GM10248 (cell line): ENCODE measurements around the gene DENND1C.

ENCODE experiments used
- CTCF ChIA-PET: fragments of 300-600 bp; sonication (Branson Sonifier 250); formaldehyde crosslinking; extraction: SDS; loops from one replicate; lab custom pipeline; 2021; ENCODE audit warnings: antibody characterized with exemption; lab: Yijun Ruan, JAX
- POLR2A ChIA-PET: fragments of 350-650 bp; sonication (Branson Sonifier 250); formaldehyde crosslinking; extraction: SDS; loops from one replicate; lab custom pipeline; 2020; ENCODE audit warnings: antibody characterized with exemption; lab: Yijun Ruan, JAX
- DNase-seq: peaks from one replicate; pipeline ENCODE4 v3.0.0; 2012; ENCODE audit errors: extremely low spot score
- TF ChIP-seq, protein P1 (sequence below): IDR thresholded peaks from 2 replicates; pipeline ENCODE4 v1.5.1; 2012; ENCODE audit warnings: mild to moderate bottlenecking, low read depth; ENCODE audit errors: extremely low read depth, missing control alignments, control extremely low read depth

The DENND1C gene

GRCh38 chr19:6500837-6501739 is 19.5 kb upstream of the DENND1C start:
- TF ChIP-seq, protein P1, sequence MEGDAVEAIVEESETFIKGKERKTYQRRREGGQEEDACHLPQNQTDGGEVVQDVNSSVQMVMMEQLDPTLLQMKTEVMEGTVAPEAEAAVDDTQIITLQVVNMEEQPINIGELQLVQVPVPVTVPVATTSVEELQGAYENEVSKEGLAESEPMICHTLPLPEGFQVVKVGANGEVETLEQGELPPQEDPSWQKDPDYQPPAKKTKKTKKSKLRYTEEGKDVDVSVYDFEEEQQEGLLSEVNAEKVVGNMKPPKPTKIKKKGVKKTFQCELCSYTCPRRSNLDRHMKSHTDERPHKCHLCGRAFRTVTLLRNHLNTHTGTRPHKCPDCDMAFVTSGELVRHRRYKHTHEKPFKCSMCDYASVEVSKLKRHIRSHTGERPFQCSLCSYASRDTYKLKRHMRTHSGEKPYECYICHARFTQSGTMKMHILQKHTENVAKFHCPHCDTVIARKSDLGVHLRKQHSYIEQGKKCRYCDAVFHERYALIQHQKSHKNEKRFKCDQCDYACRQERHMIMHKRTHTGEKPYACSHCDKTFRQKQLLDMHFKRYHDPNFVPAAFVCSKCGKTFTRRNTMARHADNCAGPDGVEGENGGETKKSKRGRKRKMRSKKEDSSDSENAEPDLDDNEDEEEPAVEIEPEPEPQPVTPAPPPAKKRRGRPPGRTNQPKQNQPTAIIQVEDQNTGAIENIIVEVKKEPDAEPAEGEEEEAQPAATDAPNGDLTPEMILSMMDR = no peak
- no peak for DNase-seq
- CTCF ChIA-PET = interaction anchor here (1.0 to 4.6 kb wide), 6 partner anchors 13 to 375 kb away, joined by 3 to 33 read pairs (median 4); partner anchors contain the start of gene DENND1C
- POLR2A ChIA-PET = interaction anchor here (0.7 kb wide), 1 partner anchor 30 kb away, joined by 4 read pairs; the partner anchor contains the start of gene TNFSF9

DNA sequence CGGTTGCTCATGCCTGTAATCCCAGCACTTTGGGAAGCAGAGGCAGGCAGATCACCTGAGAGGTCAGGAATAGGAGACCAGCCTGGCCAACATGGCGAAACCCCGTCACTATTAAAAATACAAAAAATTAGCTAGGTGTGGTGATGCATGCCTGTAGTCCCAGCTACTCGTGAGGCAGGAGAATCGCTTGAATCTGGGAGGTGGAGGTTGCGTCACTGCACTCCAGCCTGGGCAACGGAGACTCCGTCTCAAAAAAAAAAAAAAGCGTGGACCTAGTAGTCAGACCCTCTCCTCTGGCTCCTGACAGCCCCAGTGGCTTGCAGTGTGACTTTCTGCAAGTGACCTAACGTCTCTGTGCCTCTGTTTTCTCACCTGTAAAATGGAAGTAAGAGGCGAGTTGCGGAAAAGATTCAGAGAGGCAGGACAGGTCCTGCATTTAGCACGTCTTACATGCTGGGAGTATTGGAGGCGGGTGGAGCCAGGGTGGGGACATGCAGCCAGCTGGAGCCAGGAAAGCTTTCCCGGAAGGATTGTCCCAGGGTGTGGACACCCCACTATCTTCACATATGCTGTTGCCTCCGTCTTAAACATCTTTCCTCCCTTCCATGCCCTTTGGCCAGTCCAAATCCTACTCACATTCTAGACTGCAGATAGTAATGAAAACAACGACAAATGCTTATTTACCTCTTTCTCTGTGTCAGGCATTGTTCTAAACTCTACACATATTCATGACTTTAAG is 17.6 kb upstream of the DENND1C start:
- CTCF ChIA-PET = interaction anchor here (1.2 to 4.6 kb wide), 6 partner anchors 9 to 365 kb away, joined by 3 to 33 read pairs (median 6); partner anchors contain the start of gene DENND1C
- DNase-seq = no peak
- TF ChIP-seq, protein P1 = no peak
- POLR2A ChIA-PET = interaction anchor here (0.9 kb wide), 1 partner anchor 31 kb away, joined by 6 read pairs; the partner anchor contains the start of gene TNFSF9

- CTCF ChIA-PET = interaction anchor here (1.4 to 4.6 kb wide), 4 partner anchors 9 to 18 kb away, joined by 4 to 33 read pairs (median 6); partner anchors contain the start of gene DENND1C
- POLR2A ChIA-PET = interaction anchor here (0.9 kb wide), 1 partner anchor 32 kb away, joined by 6 read pairs; the partner anchor contains the start of gene TNFSF9
- DNase-seq = no peak
- TF ChIP-seq, protein P1 = no peak
Measured at GRCh38 chr19:6498294-6499036, 16.9 kb upstream of the DENND1C start.

DNA sequence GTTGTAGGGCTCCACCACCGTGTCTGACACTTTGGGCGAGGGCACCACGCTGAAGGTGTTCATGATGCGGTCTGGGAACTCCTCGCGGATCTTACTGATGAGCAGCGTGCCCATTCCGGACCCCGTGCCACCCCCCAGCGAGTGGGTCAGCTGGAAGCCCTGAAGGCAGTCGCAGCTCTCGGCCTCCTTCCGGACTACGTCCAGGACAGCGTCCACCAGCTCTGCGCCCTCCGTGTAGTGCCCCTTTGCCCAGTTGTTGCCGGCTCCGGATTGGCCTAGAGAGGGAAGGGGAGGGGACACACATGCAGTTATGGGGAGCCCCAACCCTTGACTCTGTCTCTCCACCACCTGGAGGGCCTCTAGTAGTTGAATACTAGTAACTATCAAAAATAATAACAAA is 14.4 kb upstream of the DENND1C start:
- no peak for DNase-seq
- CTCF ChIA-PET = no interaction called here
- POLR2A ChIA-PET = no interaction called here
- TF ChIP-seq, protein P1 = no peak

DNA sequence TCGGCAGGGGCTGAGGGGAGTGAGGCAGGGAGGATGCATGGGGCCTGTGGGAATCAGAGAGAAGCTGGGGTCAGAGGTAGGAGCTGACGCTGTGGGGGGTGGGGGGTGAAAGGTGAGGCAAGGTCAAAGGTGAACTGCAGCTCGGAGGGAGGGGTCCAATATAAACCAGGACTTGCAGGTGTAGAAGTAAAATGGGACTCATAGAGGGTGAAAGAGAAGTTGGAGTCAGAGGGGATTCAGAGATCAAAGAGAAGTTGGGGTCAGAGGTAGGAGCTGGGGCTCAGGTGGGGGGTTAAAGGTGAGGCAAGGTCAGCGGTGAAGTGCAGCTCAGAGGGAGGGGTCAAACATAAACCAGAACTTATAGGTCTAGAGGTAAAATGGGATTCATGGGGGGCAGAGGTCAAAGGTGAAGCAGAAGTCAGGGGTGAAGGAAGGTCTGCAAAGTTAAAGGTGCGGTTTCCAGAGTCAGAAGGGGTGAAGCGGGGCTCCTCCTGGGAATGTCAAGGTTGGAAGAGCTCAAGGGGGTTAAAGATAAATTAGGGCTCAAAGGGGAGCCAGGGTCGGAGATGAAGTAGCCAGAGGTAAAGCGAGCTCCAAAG is 12.9 kb upstream of the DENND1C start:
- POLR2A ChIA-PET = no interaction called here
- no peak for DNase-seq
- CTCF ChIA-PET = interaction anchor here (0.7 to 1.5 kb wide), 2 partner anchors 8 to 13 kb away, joined by 3 to 4 read pairs; partner anchors contain the start of gene DENND1C
- TF ChIP-seq, protein P1 = no peak
